Endothelial cell of coronary artery (primary cell): ENCODE measurements around the gene CPSF2. TPM values are rescaled to one million over a fixed set of nuclear protein-coding genes. Genes with fewer than 3 reads are reported as not detected.

Experiments
- total RNA-seq: library from RNA; depleted of rRNA; stranded (reverse); fragments of >200 nt; gene quantifications from 2 replicates; pipeline ENCODE4 v1.2.3, GENCODE V29; 2014

Gene CPSF2
- total RNA-seq = 36.0 and 45.4 TPM in 2 replicates

GRCh38 chr14:92121670-92122350, at the start of gene CPSF2, which contains the start of gene NDUFB1:
Gene CPSF2 (plus strand): TSS chr14:92121969. CDS start chr14:92130985, 9,016 bp downstream.
Gene NDUFB1 (minus strand): TSS chr14:92121706. CDS start chr14:92117637, 4,069 bp downstream.

GRCh38 chr14:92106143-92106926, 15.4 kb upstream of the CPSF2 start, which contains the start of gene ATXN3:
Gene ATXN3 (minus strand): TSS chr14:92106582. CDS start chr14:92106552, 30 bp downstream.

Other genes with a start within 250 kb of the CPSF2 start
- 0.90 and 11.2 TPM in 2 replicates for gene FBLN5, start 174.3 kb upstream of the CPSF2 start, total RNA-seq
- 27.8 and 30.9 TPM in 2 replicates for gene TRIP11, start 81.9 kb upstream of the CPSF2 start, total RNA-seq
- 50.1 and 81.2 TPM in 2 replicates for gene ATXN3, start 15.4 kb upstream of the CPSF2 start, total RNA-seq
- 154 and 253 TPM in 2 replicates for gene NDUFB1, start 263 bp upstream of the CPSF2 start, total RNA-seq
- under 0.01 TPM in 1 of 2 replicates, not detected in the other for gene SLC24A4, start 201.2 kb downstream of the CPSF2 start, total RNA-seq